GM18951 (cell line): ENCODE measurements around the gene PEX14.
A peak's percentile ranks its signal among the peaks of the same experiment; 100 is the strongest.
"Not testable (repeated sequence)": the region's sequence is repeated elsewhere in the genome, so short reads cannot be mapped to it uniquely, and the experiment has no call there.

Experiments used
- POLR2A ChIP-seq: IDR thresholded peaks from 4 replicates; pipeline ENCODE4 v1.6.1; 2011; ENCODE audit warnings: mild to moderate bottlenecking; ENCODE audit not compliant: insufficient read length, insufficient read depth; ENCODE audit errors: extremely low read depth
- in situ Hi-C: fragments of 300-500 bp; cut with MboI; formaldehyde crosslinking; loops from one replicate; pipeline ENCODE4 v1.12.0; 2022; ENCODE audit warnings: low sequenced_read_pairs, mixed read lengths, inconsistent platforms; ENCODE audit not compliant: unreplicated experiment

Gene PEX14

GRCh38 chr1:10470043-10470442, 4.7 kb upstream of the PEX14 start:
- TF ChIP-seq POLR2A, result no peak

GRCh38 chr1:10471411-10472219, 3.1 kb upstream of the PEX14 start:
- in situ Hi-C loops, result no loop called here
- no peak for TF ChIP-seq POLR2A

More at GRCh38 chr1:10470043-10470442, 4.7 kb upstream of the PEX14 start:
- in situ Hi-C loops, result no loop called here

- in situ Hi-C loops, result no loop called here
- TF ChIP-seq POLR2A, result peak; percentile 72
These were observed 2.3 kb upstream of the PEX14 start, which contains the start of gene DFFA for GRCh38 chr1:10472220-10473144. TSS of gene DFFA (minus strand) at chr1:10472529. CDS start at chr1:10472458, 71 bp downstream.

GRCh38 chr1:10473145-10473765, 1.5 kb upstream of the PEX14 start:
- in situ Hi-C loops, result no loop called here
- no peak for TF ChIP-seq POLR2A

GRCh38 chr1:10474309-10474612, 489 bp upstream of the PEX14 start:
- in situ Hi-C loops, result not testable (repeated sequence)

GRCh38 chr1:10475510-10475909, 760 bp downstream of the PEX14 start:
- TF ChIP-seq POLR2A, result no peak
- in situ Hi-C loops, result no loop called here

- in situ Hi-C loops, result no loop called here
- TF ChIP-seq POLR2A, result no peak
These were observed 4.5 kb downstream of the PEX14 start for GRCh38 chr1:10479296-10479695.

- in situ Hi-C loops, result no loop called here
- TF ChIP-seq POLR2A, result no peak
These were observed 5.9 kb downstream of the PEX14 start for GRCh38 chr1:10480614-10481013.

GRCh38 chr1:10484521-10484920, 9.8 kb downstream of the PEX14 start:
- in situ Hi-C loops, result no loop called here
- TF ChIP-seq POLR2A, result no peak

GRCh38 chr1:10489291-10490055, 14.7 kb downstream of the PEX14 start:
- no peak for TF ChIP-seq POLR2A
- in situ Hi-C loops, result no loop called here

- in situ Hi-C loops, result no loop called here
- no peak for TF ChIP-seq POLR2A
These were observed 15.7 kb downstream of the PEX14 start for GRCh38 chr1:10490286-10490970.

GRCh38 chr1:10494418-10494753, 19.6 kb downstream of the PEX14 start:
- no peak for TF ChIP-seq POLR2A
- in situ Hi-C loops, result no loop called here
